Glutamatergic neuron (in vitro differentiated cells): ENCODE data around the gene PEX14. TPM values are rescaled to one million over a fixed set of nuclear protein-coding genes. Genes with fewer than 3 reads are reported as not detected.

ENCODE experiments used
- DNase-seq: peaks from one replicate; pipeline ENCODE4 v3.0.0; 2022
- H3K27ac Mint-ChIP-seq: one replicate; pipeline ENCODE4 v1.8.0; 2020; ENCODE audit warnings: mild to moderate bottlenecking, mixed read lengths, inconsistent platforms; ENCODE audit not compliant: unreplicated experiment
- H3K27me3 Mint-ChIP-seq: one replicate; pipeline ENCODE4 v1.8.0; 2020; ENCODE audit warnings: mild to moderate bottlenecking, moderate library complexity, mixed read lengths, inconsistent platforms; ENCODE audit not compliant: unreplicated experiment
- H3K36me3 Mint-ChIP-seq: one replicate; pipeline ENCODE4 v1.8.0; 2020; ENCODE audit warnings: mild to moderate bottlenecking, mixed read lengths, inconsistent platforms; ENCODE audit not compliant: unreplicated experiment
- H3K4me1 Mint-ChIP-seq: one replicate; pipeline ENCODE4 v1.8.0; 2020; ENCODE audit warnings: mild to moderate bottlenecking, low read depth, mixed read lengths, inconsistent platforms; ENCODE audit not compliant: unreplicated experiment
- H3K4me3 Mint-ChIP-seq: one replicate; pipeline ENCODE4 v1.8.0; 2020; ENCODE audit warnings: mild to moderate bottlenecking, mixed read lengths, inconsistent platforms; ENCODE audit not compliant: unreplicated experiment
- H3K9me3 Mint-ChIP-seq: one replicate; pipeline ENCODE4 v1.8.0; 2020; ENCODE audit warnings: mild to moderate bottlenecking, moderate library complexity, mixed read lengths, inconsistent platforms; ENCODE audit not compliant: unreplicated experiment
- total RNA-seq: library from RNA; stranded (reverse); fragmentation: NEBNext Ultra II Directional; extraction: Animal tissue kit (Norgen Biotek cat#: 25700); gene quantifications from one replicate; pipeline ENCODE4 v1.2.1, GENCODE V29; 2021; ENCODE audit not compliant: unreplicated experiment
- TF ChIP-seq, protein P1 (sequence below): fragments of 200-600 bp; sonication (generic); IDR thresholded peaks from one replicate; pipeline ENCODE4 v1.5.0; 2021; ENCODE audit not compliant: partially characterized antibody, unreplicated experiment

Gene PEX14
- total RNA-seq, 1 donor from 2014 or later, result 25.8 TPM

DNA sequence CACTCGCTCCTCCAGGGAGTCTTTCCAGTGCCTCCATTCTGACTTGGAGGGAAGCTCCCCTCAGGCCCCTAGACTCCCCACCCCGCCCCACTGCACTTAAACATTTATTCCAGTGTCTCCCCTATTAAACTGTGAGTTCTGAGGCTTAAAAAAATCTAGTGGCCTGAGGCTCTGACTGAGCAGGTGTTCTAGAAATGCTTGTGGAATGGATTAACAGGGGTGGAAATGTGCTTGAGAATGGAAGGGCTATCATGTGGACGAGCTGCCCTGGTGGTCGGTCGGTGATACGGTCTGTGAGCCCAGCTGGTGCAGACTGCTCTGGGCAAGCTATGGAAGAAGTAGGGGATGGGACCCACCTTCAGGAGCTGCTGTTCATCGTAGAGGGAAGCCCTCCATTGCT, 130.2 kb downstream of the PEX14 start:
- Mint-ChIP-seq H3K27me3 (no peaks in the 10 kb centered on the region), H3K4me3 (no peak overlapping the region), H3K9me3 (peaks cover 7% of the 10 kb centered on the region), H3K27ac (no peak overlapping the region), H3K4me1 (peaks cover 15% of the 10 kb centered on the region), H3K36me3 (no peaks in the 10 kb centered on the region)
- TF ChIP-seq, protein P1, sequence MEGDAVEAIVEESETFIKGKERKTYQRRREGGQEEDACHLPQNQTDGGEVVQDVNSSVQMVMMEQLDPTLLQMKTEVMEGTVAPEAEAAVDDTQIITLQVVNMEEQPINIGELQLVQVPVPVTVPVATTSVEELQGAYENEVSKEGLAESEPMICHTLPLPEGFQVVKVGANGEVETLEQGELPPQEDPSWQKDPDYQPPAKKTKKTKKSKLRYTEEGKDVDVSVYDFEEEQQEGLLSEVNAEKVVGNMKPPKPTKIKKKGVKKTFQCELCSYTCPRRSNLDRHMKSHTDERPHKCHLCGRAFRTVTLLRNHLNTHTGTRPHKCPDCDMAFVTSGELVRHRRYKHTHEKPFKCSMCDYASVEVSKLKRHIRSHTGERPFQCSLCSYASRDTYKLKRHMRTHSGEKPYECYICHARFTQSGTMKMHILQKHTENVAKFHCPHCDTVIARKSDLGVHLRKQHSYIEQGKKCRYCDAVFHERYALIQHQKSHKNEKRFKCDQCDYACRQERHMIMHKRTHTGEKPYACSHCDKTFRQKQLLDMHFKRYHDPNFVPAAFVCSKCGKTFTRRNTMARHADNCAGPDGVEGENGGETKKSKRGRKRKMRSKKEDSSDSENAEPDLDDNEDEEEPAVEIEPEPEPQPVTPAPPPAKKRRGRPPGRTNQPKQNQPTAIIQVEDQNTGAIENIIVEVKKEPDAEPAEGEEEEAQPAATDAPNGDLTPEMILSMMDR, result no peak
- no peak for DNase-seq

- DNase-seq, result no peak
- H3K36me3 Mint-ChIP-seq, result no peaks in the 10 kb centered on the region
- H3K4me1 Mint-ChIP-seq, result peaks cover 15% of the 10 kb centered on the region
- H3K27me3 Mint-ChIP-seq, result no peaks in the 10 kb centered on the region
- H3K27ac Mint-ChIP-seq, result no peak overlapping the region
- peaks cover 7% of the 10 kb centered on the region for H3K9me3 Mint-ChIP-seq
- no peak overlapping the region for H3K4me3 Mint-ChIP-seq
- TF ChIP-seq, protein P1, result no peak
These were observed 131.3 kb downstream of the PEX14 start for GRCh38 chr1:10606064-10606463.

- H3K4me1 Mint-ChIP-seq, result peaks cover 4% of the 10 kb centered on the region
- TF ChIP-seq, protein P1, result no peak
- H3K27me3 Mint-ChIP-seq, result no peaks in the 10 kb centered on the region
- DNase-seq, result no peak
- H3K9me3 Mint-ChIP-seq, result peaks cover 5% of the 10 kb centered on the region
- no peak overlapping the region for H3K4me3 Mint-ChIP-seq
- no peaks in the 10 kb centered on the region for H3K36me3 Mint-ChIP-seq
- H3K27ac Mint-ChIP-seq, result no peak overlapping the region
These were observed 132.5 kb downstream of the PEX14 start for GRCh38 chr1:10607228-10607627.

DNA sequence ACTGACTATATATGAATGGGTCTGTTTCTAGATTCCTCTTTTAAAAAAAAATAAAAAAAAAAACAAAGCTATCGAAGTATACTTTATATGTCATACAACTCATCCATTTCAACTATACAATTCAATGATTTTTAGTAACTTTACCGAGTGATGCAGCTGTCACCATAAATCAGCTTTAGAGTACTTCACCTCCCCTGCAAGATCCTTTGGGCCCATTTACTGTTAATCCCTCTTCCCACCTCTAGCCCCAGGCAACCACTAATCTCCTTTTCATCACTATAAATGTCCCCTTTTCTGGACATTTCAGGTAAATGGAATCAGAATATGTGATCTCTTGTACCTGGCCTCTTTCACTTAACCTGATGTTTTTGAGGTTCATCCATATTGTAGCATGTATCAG, 133.9 kb downstream of the PEX14 start:
- Mint-ChIP-seq H3K27me3 (no peaks in the 10 kb centered on the region), H3K4me3 (no peak overlapping the region), H3K9me3 (peaks cover 4% of the 10 kb centered on the region), H3K27ac (no peak overlapping the region), H3K36me3 (no peaks in the 10 kb centered on the region), H3K4me1 (peaks cover 2% of the 10 kb centered on the region)
- DNase-seq, result no peak
- TF ChIP-seq, protein P1, result no peak

GRCh38 chr1:10610901-10611600, 136.3 kb downstream of the PEX14 start:
- no peaks in the 10 kb centered on the region for H3K36me3 Mint-ChIP-seq
- TF ChIP-seq, protein P1, result no peak
- no peak overlapping the region for H3K27ac Mint-ChIP-seq
- H3K9me3 Mint-ChIP-seq, result peaks cover 3% of the 10 kb centered on the region
- peaks cover 5% of the 10 kb centered on the region for H3K4me1 Mint-ChIP-seq
- H3K27me3 Mint-ChIP-seq, result peaks cover 2% of the 10 kb centered on the region
- no peak overlapping the region for H3K4me3 Mint-ChIP-seq
- no peak for DNase-seq
